ENCODE measurements around the gene CAPN12. TPM values are rescaled to one million over a fixed set of nuclear protein-coding genes. Genes with fewer than 3 reads are reported as not detected.
"Not testable (repeated sequence)": the region's sequence is repeated elsewhere in the genome, so short reads cannot be mapped to it uniquely, and the experiment has no call there.

Gene CAPN12
- total and polyA plus RNA-seq, 2 of the 8 experiments (the other 6 are each of a cell fraction or from before 2014, with no cell fraction given) = 8.8 to 20.0 TPM

- H3K23me2 ChIP-seq (ENCODE audit: low read depth, low read length); H3K79me1 ChIP-seq (ENCODE audit: low read depth, low read length); H2BK5ac ChIP-seq (ENCODE audit: low read depth, low read length); POLR2A ChIA-PET (ENCODE audit: partially characterized antibody); H3K56ac ChIP-seq (replicated peaks; ENCODE audit: insufficient read length, low read depth, low read length); DNase-seq (ENCODE audit: low read depth in 1 of 2, low spot score in 2 of 2); H2BK15ac ChIP-seq (ENCODE audit: low read length); CTCF ChIA-PET (ENCODE audit: partially characterized antibody); H2AFZ ChIP-seq (ENCODE audit: low read length); H3K9ac ChIP-seq (replicated peaks in 1 of 4; ENCODE audit: extremely low read depth in 1 of 4, low read depth in 3 of 4, low read length in 3 of 4); H3K36me3 ChIP-seq (ENCODE audit: control insufficient read depth in 2 of 4, insufficient read depth in 4 of 4, low read length in 3 of 4); H3K27ac ChIP-seq (ENCODE audit: low read depth, low read length); H3K14ac ChIP-seq (ENCODE audit: insufficient read length); H3K18ac ChIP-seq (ENCODE audit: extremely low read depth, low read length); H4K5ac ChIP-seq (ENCODE audit: insufficient read length, low read depth, low read length); H3K9me3 ChIP-seq (ENCODE audit: insufficient read depth in 2 of 2, low read depth in 1 of 2, low read length in 1 of 2); H3K4me3 ChIP-seq (ENCODE audit: extremely low read depth in 1 of 4, insufficient read depth in 2 of 4, low read depth in 3 of 4, low read length in 4 of 4); FAIRE-seq; H4K8ac ChIP-seq (ENCODE audit: extremely low read depth, insufficient read depth, low read length); H2BK120ac ChIP-seq (replicated peaks; ENCODE audit: low read depth, low read length); H3K79me2 ChIP-seq (ENCODE audit: control insufficient read depth in 1 of 2, insufficient read depth in 2 of 2, low read length in 2 of 2); H4K91ac ChIP-seq (replicated peaks; ENCODE audit: insufficient read length, low read length); H3K27me3 ChIP-seq (replicated peaks in 1 of 4; ENCODE audit: control insufficient read depth in 3 of 4, extremely low read depth in 1 of 4, insufficient read depth in 3 of 4, low read length in 3 of 4); H2BK12ac ChIP-seq (ENCODE audit: low read depth, low read length); H3K4ac ChIP-seq (replicated peaks; ENCODE audit: insufficient read length, low read depth, low read length); H2AK5ac ChIP-seq (ENCODE audit: low read depth, low read length); H2BK20ac ChIP-seq (ENCODE audit: low read length); H3K4me1 ChIP-seq (replicated peaks in 1 of 4; ENCODE audit: control insufficient read depth in 3 of 4, insufficient read depth in 4 of 4, low read length in 3 of 4); H3K4me2 ChIP-seq (ENCODE audit: insufficient read depth in 1 of 2, low read depth in 2 of 2, low read length in 2 of 2); H3K23ac ChIP-seq (ENCODE audit: insufficient read length); H4K20me1 ChIP-seq (replicated peaks in 1 of 2; ENCODE audit: control insufficient read depth in 1 of 2, insufficient read depth in 2 of 2, low read length in 2 of 2): not testable (repeated sequence)
- WGBS, 2 experiments (ENCODE audit: extremely low coverage in 1 of 2, insufficient coverage in 1 of 2, insufficient read length in 1 of 2, insufficient replicate concordance in 2 of 2, low coverage in 1 of 2, low lambda C conversion rate in 2 of 2, missing lambda C conversion rate in 1 of 2) = no CpG with 5 or more reads among the region's 30 CpGs
These were observed 27.3 kb upstream of the CAPN12 start for GRCh38 chr19:38771569-38771968.

DNA sequence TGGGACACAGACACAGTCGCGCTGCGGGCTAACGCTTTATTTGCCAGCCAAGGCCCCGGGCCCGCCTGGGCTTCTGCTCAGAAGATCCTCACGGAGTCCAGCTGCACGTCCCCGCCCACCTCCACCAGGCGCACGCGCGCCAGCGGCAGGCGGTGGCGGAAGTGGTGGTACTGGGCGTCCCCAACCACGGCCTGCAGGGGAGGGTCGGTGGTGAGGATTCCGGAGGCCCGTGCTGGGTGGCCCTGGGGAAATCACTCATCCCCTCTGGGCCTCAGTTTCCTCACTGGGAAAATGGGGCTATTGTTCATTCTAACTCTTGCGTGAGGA is 26.6 kb upstream of the CAPN12 start:
- H2BK20ac ChIP-seq (ENCODE audit: low read length); H4K8ac ChIP-seq (ENCODE audit: extremely low read depth, insufficient read depth, low read length); H3K79me2 ChIP-seq (ENCODE audit: control insufficient read depth in 1 of 2, insufficient read depth in 2 of 2, low read length in 2 of 2); CTCF ChIA-PET (ENCODE audit: partially characterized antibody); H3K4ac ChIP-seq (replicated peaks; ENCODE audit: insufficient read length, low read depth, low read length); H3K27me3 ChIP-seq (replicated peaks in 1 of 4; ENCODE audit: control insufficient read depth in 3 of 4, extremely low read depth in 1 of 4, insufficient read depth in 3 of 4, low read length in 3 of 4); H3K9me3 ChIP-seq (ENCODE audit: insufficient read depth in 2 of 2, low read depth in 1 of 2, low read length in 1 of 2); H3K27ac ChIP-seq (ENCODE audit: low read depth, low read length); H3K4me1 ChIP-seq (replicated peaks in 1 of 4; ENCODE audit: control insufficient read depth in 3 of 4, insufficient read depth in 4 of 4, low read length in 3 of 4); H3K18ac ChIP-seq (ENCODE audit: extremely low read depth, low read length); H3K9ac ChIP-seq (replicated peaks in 1 of 4; ENCODE audit: extremely low read depth in 1 of 4, low read depth in 3 of 4, low read length in 3 of 4); H2BK120ac ChIP-seq (replicated peaks; ENCODE audit: low read depth, low read length); H3K14ac ChIP-seq (ENCODE audit: insufficient read length); H2AFZ ChIP-seq (ENCODE audit: low read length); H4K5ac ChIP-seq (ENCODE audit: insufficient read length, low read depth, low read length); H3K36me3 ChIP-seq (ENCODE audit: control insufficient read depth in 2 of 4, insufficient read depth in 4 of 4, low read length in 3 of 4); H2BK5ac ChIP-seq (ENCODE audit: low read depth, low read length); H2AK5ac ChIP-seq (ENCODE audit: low read depth, low read length); DNase-seq (ENCODE audit: low read depth in 1 of 2, low spot score in 2 of 2); H2BK12ac ChIP-seq (ENCODE audit: low read depth, low read length); H3K56ac ChIP-seq (replicated peaks; ENCODE audit: insufficient read length, low read depth, low read length); H3K4me2 ChIP-seq (ENCODE audit: insufficient read depth in 1 of 2, low read depth in 2 of 2, low read length in 2 of 2); H3K23ac ChIP-seq (ENCODE audit: insufficient read length); FAIRE-seq; H2BK15ac ChIP-seq (ENCODE audit: low read length); H4K20me1 ChIP-seq (replicated peaks in 1 of 2; ENCODE audit: control insufficient read depth in 1 of 2, insufficient read depth in 2 of 2, low read length in 2 of 2); H3K79me1 ChIP-seq (ENCODE audit: low read depth, low read length); POLR2A ChIA-PET (ENCODE audit: partially characterized antibody); H4K91ac ChIP-seq (replicated peaks; ENCODE audit: insufficient read length, low read length); H3K4me3 ChIP-seq (ENCODE audit: extremely low read depth in 1 of 4, insufficient read depth in 2 of 4, low read depth in 3 of 4, low read length in 4 of 4); H3K23me2 ChIP-seq (ENCODE audit: low read depth, low read length): not testable (repeated sequence)
- WGBS, 2 experiments (ENCODE audit: extremely low coverage in 1 of 2, insufficient coverage in 1 of 2, insufficient read length in 1 of 2, insufficient replicate concordance in 2 of 2, low coverage in 1 of 2, low lambda C conversion rate in 2 of 2, missing lambda C conversion rate in 1 of 2) = no CpG with 5 or more reads among the region's 22 CpGs
